Parathyroid adenoma (tissue), 2 donors: ENCODE measurements around the gene SERPINB6.
"Not testable (repeated sequence)": the region's sequence is repeated elsewhere in the genome, so short reads cannot be mapped to it uniquely, and the experiment has no call there.

ENCODE experiments used
- H2AFZ ChIP-seq: fragments of 300-600 bp; sonication (generic); one replicate; pipeline ENCODE4 v1.7.0; 2017; ENCODE audit warnings: antibody characterized with exemption, mild to moderate bottlenecking
- H3K27ac ChIP-seq: fragments of 300-600 bp; sonication (generic); one replicate; pipeline ENCODE4 v1.7.0; 2017
- H3K27me3 ChIP-seq: fragments of 300-600 bp; sonication (generic); one replicate; pipeline ENCODE4 v1.7.0; 2017; ENCODE audit warnings: low read length; ENCODE audit not compliant: control insufficient read depth, insufficient read depth
- H3K36me3 ChIP-seq: fragments of 300-600 bp; sonication (generic); one replicate; pipeline ENCODE4 v1.7.0; 2017; ENCODE audit warnings: low read length; ENCODE audit not compliant: control insufficient read depth, insufficient read depth
- H3K4me1 ChIP-seq: fragments of 300-600 bp; sonication (generic); one replicate; pipeline ENCODE4 v1.7.0; 2017; ENCODE audit warnings: control low read depth
- H3K4me2 ChIP-seq: fragments of 300-600 bp; sonication (generic); one replicate; pipeline ENCODE4 v1.7.0; 2017; ENCODE audit warnings: low read length
- H3K4me3 ChIP-seq: fragments of 300-600 bp; sonication (generic); one replicate; pipeline ENCODE4 v1.7.0; 2017; ENCODE audit warnings: low read depth, low read length
- H3K79me2 ChIP-seq: fragments of 300-600 bp; sonication (generic); one replicate; pipeline ENCODE4 v1.7.0; 2017; ENCODE audit warnings: control low read depth
- H3K9ac ChIP-seq: fragments of 300-600 bp; sonication (generic); one replicate; pipeline ENCODE4 v1.7.0; 2017; ENCODE audit warnings: mild to moderate bottlenecking
- H3K9me3 ChIP-seq: fragments of 300-600 bp; sonication (generic); one replicate; pipeline ENCODE4 v1.7.0; 2017; ENCODE audit warnings: low read length; ENCODE audit not compliant: control insufficient read depth
- CTCF ChIP-seq: fragments of 300-600 bp; sonication (generic); IDR thresholded peaks from one replicate; pipeline ENCODE4 v1.7.0; 2017; ENCODE audit warnings: antibody characterized with exemption, mild to moderate bottlenecking
- donor health status: primary hyperparathyroidism.

The SERPINB6 gene

GRCh38 chr6:2943564-2943955, 27.8 kb downstream of the SERPINB6 start:
- no peaks in the 10 kb centered on the region for H3K36me3 ChIP-seq
- H3K27me3 ChIP-seq: no peaks in the 10 kb centered on the region
- peak overlapping the region; percentile 72 for H2AFZ ChIP-seq
- no peak overlapping the region for H3K4me3 ChIP-seq
- H3K4me1 ChIP-seq: peaks cover 3% of the 10 kb centered on the region
- no peak overlapping the region for H3K27ac ChIP-seq
- TF ChIP-seq CTCF: no peak
- H3K4me2 ChIP-seq: no peak overlapping the region
- H3K9ac ChIP-seq: no peak overlapping the region
- H3K79me2 ChIP-seq: no peaks in the 10 kb centered on the region
- H3K9me3 ChIP-seq: no peaks in the 10 kb centered on the region

GRCh38 chr6:2942914-2943563, 28.3 kb downstream of the SERPINB6 start:
- Histone ChIP-seq H3K4me1 (peaks cover 3% of the 10 kb centered on the region), H3K27me3 (no peaks in the 10 kb centered on the region), H2AFZ (peak overlapping the region; percentile 72), H3K9ac (no peak overlapping the region), H3K36me3 (no peaks in the 10 kb centered on the region), H3K4me3 (no peak overlapping the region), H3K79me2 (no peaks in the 10 kb centered on the region), H3K4me2 (no peak overlapping the region), H3K27ac (peak overlapping the region; percentile 45), H3K9me3 (no peaks in the 10 kb centered on the region)
- no peak for TF ChIP-seq CTCF

GRCh38 chr6:2942116-2942515, 29.3 kb downstream of the SERPINB6 start:
- H3K36me3 ChIP-seq, H3K4me1 ChIP-seq, H3K4me3 ChIP-seq, H3K27ac ChIP-seq, H3K4me2 ChIP-seq, H3K27me3 ChIP-seq, H3K79me2 ChIP-seq, H3K9me3 ChIP-seq, H3K9ac ChIP-seq, H2AFZ ChIP-seq: not testable (repeated sequence)

GRCh38 chr6:2940851-2941250, 30.5 kb downstream of the SERPINB6 start:
- no peaks in the 10 kb centered on the region for H3K27me3 ChIP-seq
- H3K36me3 ChIP-seq: no peaks in the 10 kb centered on the region
- TF ChIP-seq CTCF: no peak
- no peak overlapping the region for H3K27ac ChIP-seq
- H3K4me1 ChIP-seq: peaks cover 3% of the 10 kb centered on the region
- no peak overlapping the region for H2AFZ ChIP-seq
- H3K79me2 ChIP-seq: no peaks in the 10 kb centered on the region
- H3K4me2 ChIP-seq: no peak overlapping the region
- H3K9me3 ChIP-seq: no peaks in the 10 kb centered on the region
- H3K4me3 ChIP-seq: no peak overlapping the region
- no peak overlapping the region for H3K9ac ChIP-seq

GRCh38 chr6:2940010-2940850, 31.1 kb downstream of the SERPINB6 start:
- peaks cover 3% of the 10 kb centered on the region for H3K4me1 ChIP-seq
- H3K27ac ChIP-seq: no peak overlapping the region
- no peak overlapping the region for H2AFZ ChIP-seq
- H3K9me3 ChIP-seq: no peaks in the 10 kb centered on the region
- no peak overlapping the region for H3K4me2 ChIP-seq
- no peak overlapping the region for H3K4me3 ChIP-seq
- no peak overlapping the region for H3K9ac ChIP-seq
- H3K36me3 ChIP-seq: no peaks in the 10 kb centered on the region
- H3K79me2 ChIP-seq: no peaks in the 10 kb centered on the region
- no peak for TF ChIP-seq CTCF
- H3K27me3 ChIP-seq: no peaks in the 10 kb centered on the region
